GM21381 (cell line): ENCODE data around the gene NUP214.
A peak's percentile ranks its signal among the peaks of the same experiment; 100 is the strongest.
"Not testable (repeated sequence)": the region's sequence is repeated elsewhere in the genome, so short reads cannot be mapped to it uniquely, and the experiment has no call there.

Source experiments
- ATAC-seq: cut with Tn5 transposase; IDR thresholded peaks from one replicate; pipeline ENCODE4 v1.9.1; 2021; ENCODE audit warnings: mild to moderate bottlenecking, moderate library complexity; ENCODE audit not compliant: unreplicated experiment

The NUP214 gene

DNA sequence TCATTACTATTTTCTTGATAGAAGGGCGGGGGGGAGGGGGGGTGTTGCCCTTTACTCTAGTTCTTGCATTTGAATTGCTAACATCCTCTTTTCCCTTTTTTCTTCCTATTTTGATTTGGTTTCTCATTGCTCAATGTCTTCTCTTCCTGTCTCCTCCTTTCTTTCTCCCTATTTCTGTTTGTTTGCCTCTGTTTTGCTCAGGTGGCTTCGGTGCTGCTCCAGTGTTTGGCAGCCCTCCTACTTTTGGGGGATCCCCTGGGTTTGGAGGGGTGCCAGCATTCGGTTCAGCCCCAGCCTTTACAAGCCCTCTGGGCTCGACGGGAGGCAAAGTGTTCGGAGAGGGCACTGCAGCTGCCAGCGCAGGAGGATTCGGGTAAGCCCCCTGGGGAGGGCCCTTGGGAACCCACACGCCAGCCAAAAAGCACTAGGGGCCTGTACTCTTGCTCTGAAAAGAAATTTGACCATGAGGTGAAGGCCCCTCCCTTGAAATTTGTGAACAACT lies 102.6 kb downstream of the NUP214 start:
- ATAC-seq = no peak

DNA sequence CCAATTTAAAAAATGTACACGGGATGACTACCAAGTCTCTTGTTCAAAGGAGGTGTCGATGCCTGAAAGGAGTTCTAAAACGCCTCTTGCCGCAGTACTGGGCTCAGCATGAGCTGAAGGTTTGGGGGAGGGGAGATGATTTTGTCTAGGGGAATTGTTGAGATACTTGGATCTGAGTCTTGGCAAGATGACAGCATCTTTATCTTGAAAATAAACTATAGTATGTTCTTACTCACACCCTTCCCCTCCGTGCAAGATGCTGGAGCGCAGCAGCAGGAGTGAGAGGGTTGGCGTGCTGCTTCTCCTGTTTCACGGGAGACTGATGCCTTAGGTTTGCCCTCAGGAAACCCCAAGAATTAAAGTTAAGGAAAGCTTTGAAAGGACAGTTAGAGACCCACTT lies 103.6 kb downstream of the NUP214 start:
- ATAC-seq = no peak

DNA sequence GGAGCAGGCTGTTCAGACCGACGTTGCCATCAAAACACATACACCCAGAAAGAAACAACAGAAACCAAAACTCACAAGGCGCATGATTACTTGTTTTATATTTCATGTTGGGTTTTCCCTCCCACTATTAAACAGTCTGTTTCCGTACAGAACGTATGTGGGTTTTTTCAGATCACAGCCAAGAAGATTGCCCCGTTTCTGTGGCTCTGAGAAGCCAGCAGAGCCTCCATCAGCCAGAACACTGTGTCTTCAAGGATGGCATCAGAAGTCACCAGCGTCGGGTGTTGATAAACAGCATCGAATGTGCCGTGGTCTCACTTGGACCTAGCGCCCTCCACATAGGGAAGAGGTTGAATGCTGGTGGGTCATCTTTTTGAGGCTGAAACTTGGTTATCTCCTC lies 108.2 kb downstream of the NUP214 start:
- ATAC-seq = no peak

DNA sequence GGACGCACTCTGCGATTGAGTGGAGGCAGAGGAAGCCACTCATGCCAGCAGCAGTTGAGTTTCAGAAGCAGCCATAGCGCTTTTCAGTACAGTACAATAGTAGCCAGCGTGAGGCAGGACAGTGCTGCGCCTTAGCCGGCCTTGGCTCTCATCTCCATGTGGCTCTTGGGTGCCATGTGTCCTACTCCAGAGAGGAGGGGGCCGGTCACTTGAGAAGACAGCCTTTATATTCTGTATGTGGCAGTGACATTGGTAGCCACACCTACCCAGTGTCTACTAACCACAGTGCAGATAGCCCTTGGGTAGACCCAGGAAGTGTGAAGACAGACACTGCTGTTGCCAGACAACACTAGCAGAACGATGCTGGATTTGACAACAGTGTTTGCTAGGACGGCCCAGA lies 108.6 kb downstream of the NUP214 start:
- no peak for ATAC-seq

DNA sequence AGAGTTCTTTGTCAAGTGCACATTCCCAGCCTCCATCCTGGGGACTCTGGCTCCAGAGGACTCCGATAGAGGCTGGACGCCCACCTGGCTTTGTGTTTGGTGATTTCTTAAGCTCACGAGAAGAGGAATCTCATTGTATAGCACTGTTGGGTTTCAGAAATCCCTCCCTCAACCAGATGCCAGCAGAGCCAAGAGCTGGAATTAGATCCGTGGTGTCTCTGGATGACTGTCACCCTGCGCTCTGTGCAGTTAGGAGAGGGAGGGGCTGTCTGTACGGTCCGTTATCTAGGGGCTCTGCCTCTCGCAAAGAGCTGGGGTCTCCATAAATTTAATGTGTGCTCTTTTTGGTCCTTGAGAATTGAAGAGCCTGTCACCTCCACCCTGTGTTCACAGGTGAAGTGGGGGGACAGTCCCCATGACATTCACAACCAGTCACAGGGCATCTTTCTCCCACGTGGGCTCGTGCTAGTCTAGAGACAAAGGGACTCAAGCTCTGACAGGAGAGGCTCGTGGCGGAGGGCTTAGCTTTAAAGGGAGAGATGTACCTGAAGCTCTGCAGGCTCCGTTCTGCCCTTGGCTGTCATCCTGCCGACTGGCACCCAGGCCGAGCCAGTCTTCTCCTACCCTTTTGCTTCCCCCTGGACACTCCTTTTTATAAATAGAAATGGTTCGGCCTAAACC lies 109.6 kb downstream of the NUP214 start:
- no peak for ATAC-seq

DNA sequence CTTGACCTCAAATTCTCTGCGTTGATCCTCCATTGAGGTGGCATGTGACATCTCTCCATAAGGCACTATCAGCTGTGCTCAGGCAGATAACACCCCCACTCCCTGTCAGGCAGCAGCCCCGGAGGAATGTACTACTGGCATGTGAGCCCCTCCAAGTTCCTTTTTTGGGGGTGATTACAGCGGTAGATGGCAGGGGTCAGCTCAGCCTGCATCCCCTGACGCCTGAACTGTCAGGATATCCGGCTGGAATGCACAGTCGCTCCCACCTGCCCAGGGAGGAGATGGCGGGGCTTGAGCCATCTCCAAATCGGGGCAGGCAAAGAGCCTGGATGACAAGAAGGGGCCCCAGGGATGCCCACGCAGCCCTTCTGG lies 110.1 kb downstream of the NUP214 start:
- no peak for ATAC-seq

GRCh38 chr9:131236161-131236560 lies 110.8 kb downstream of the NUP214 start:
- no peak for ATAC-seq

GRCh38 chr9:131236761-131237160 lies 111.4 kb downstream of the NUP214 start:
- no peak for ATAC-seq

DNA sequence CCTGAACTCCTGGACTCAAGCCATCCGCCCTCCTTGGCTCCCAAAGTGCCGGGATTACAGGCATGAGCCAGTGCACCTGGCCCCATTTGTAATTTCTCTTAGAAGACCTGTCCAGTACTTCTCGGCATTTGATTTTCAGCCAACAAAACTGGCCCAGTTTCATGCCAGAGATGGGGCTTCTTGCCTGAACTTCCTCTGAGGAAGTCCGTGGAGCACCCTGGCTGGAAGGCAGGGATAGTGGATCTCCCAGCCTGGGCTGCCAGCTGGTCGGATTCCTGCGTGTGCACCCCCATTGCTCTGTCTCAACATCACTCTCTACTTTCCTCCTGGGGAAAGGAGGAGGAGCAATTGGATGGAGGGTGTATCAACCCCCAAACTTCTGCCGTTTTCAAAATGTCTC lies 111.9 kb downstream of the NUP214 start:
- ATAC-seq = no peak

- ATAC-seq = peak; percentile 75
Observed at GRCh38 chr9:131237931-131238401, 112.6 kb downstream of the NUP214 start.

- ATAC-seq = peak; percentile 21
Observed at GRCh38 chr9:131238402-131239021, 113.1 kb downstream of the NUP214 start.

GRCh38 chr9:131239161-131239975 lies 114.0 kb downstream of the NUP214 start:
- ATAC-seq = no peak

DNA sequence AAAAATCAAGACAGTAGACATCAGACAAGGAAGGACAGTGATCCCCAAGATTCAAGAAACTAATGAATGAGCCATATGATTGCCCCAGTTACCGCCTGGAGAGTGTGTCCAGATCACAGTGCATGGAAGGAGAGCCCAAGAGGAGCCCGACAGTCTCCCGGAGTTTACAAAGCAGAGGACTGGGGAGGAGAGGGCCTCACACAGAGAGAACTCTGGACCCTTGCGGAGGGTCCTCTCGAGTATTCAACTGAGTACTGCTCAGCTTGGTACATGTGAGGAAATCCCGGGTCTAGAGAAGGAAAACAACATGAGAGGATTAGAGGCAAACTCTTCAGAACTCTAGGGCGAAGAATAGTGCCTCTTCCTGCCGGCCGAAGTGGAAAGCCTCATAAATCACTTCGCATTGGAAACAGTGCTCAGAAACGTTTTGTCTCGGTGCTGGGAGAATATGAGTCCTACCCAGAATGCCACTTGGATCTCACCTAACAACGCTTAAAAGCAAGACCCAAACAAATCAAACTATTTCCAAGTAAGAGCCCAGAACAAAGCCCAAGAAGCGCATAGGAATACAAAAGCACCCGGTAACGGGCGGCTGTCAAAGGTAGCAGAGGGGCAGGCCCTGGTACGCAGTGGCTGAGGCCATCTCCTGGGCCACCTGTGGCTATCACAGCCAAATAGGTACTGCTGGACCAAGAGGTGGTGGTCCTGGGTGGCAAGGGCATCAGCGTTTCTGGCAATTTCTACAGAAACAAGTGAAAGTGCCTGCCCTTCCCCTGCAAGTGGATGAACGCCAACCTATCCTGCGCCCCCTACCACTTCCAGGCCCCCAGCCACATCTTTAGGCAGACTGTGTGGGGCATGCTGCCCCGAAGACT lies 114.9 kb downstream of the NUP214 start:
- no peak for ATAC-seq

DNA sequence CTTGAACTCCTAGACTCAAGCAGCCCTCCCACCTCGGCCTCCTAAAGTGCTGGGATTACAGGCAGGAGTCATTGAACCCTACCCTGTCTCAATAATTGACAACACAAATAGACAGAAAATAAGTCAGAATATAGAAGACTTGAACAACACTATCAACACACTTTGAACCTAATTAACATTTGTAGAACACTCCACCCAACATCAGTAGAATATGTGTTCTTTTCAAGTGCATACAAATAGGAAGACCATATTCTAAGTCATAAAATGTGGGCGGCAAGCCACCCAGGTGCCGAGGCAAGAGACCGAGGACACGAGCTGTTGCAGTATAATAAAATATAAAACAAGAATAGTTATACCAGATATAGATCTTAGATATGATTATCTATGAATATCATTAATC lies 118.9 kb downstream of the NUP214 start:
- ATAC-seq = not testable (repeated sequence)

DNA sequence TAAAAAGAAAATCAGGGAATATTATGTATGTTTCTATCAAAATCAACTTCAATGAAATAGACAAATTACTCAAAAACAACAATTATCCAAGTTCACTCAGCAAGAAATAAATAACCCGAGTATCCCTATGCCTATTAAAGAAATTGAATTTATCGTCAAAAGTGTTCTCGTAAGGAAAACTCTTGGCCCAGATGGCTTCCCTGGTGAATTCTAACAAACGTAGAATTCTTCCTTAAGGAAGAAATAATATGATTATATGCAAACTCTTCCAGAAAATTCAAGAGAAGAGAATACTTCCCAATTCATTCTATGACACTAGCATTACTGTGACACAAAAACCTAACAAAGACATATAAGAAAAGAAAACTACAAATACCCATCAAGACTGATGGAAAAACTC lies 121.2 kb downstream of the NUP214 start:
- ATAC-seq = no peak

DNA sequence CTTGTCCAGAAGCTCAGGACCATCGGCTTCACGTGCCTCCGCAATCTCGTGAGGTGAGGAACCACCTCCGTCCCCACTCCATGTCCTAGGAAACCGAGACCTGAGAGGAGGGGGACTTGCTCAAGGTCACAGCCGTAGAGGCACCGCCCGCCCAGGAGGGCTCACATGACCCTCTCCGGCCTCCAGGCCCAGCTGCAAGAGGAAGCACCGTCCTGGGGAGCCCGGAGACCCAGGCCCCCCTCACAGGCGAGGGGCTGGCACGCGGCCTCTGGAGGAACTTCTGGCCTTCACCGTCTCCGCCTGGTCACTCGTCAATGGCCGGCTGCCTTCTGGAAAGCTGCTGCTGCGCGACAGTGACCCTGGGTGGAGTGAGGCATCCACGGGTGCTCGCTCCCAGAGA lies 126.7 kb downstream of the NUP214 start:
- ATAC-seq = no peak

- no peak for ATAC-seq
Observed at GRCh38 chr9:131253891-131254491, 128.6 kb downstream of the NUP214 start.

DNA sequence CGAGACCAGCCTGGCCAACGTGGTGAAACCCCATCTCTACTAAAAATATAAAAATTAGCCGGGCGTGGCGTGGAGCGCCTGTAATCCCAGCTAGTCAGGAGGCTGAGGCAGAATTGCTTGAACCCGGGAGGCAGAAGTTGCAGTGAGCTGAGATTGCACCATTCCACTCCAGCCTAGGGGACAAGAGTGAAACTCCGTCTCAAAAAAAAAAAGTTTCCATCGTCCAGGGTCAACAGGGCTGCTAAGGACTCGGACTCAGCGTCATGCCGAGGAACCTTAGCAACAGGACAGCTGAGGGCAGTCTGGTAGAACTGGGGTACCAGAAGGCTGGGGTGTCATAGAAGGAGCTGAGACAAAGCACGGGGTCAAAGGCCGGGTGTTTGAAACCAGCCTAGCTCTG lies 129.2 kb downstream of the NUP214 start:
- no peak for ATAC-seq

GRCh38 chr9:131255676-131256197 lies 130.4 kb downstream of the NUP214 start:
- ATAC-seq = no peak
